Measurements from ENCODE around the gene EDA.
"Not testable (repeated sequence)": the region's sequence is repeated elsewhere in the genome, so short reads cannot be mapped to it uniquely, and the experiment has no call there.

The EDA gene

DNA sequence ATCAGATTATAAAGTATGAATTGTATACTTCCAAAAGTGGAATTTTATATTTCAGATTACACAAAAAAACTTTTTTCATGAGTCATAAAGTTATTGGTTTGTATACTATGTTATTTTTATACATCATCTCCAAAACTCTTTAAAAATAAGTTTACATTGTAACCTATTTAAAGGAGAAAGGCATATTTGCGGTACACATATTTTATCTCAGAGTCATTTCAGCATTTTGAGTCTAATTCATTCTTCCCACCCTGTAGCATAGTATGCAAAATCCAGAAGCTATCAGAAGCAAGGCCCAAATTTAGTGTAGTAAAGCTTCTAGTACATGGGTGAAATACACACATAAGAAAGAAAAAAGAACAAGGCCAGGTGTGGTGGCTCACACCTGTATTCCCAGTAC lies 353.5 kb downstream of the EDA start:
- H3K4me3 ChIP-seq (ENCODE audit: low read length) = no peak overlapping the region
- TF ChIP-seq, protein P1, sequence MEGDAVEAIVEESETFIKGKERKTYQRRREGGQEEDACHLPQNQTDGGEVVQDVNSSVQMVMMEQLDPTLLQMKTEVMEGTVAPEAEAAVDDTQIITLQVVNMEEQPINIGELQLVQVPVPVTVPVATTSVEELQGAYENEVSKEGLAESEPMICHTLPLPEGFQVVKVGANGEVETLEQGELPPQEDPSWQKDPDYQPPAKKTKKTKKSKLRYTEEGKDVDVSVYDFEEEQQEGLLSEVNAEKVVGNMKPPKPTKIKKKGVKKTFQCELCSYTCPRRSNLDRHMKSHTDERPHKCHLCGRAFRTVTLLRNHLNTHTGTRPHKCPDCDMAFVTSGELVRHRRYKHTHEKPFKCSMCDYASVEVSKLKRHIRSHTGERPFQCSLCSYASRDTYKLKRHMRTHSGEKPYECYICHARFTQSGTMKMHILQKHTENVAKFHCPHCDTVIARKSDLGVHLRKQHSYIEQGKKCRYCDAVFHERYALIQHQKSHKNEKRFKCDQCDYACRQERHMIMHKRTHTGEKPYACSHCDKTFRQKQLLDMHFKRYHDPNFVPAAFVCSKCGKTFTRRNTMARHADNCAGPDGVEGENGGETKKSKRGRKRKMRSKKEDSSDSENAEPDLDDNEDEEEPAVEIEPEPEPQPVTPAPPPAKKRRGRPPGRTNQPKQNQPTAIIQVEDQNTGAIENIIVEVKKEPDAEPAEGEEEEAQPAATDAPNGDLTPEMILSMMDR (IDR thresholded peaks at IDR 0.05; ENCODE audit: insufficient read depth, low read depth, low read length, missing control alignments) = no peak
- DNase-seq (ENCODE audit: low read depth) = no peak

- TF ChIP-seq, protein P1 (IDR thresholded peaks at IDR 0.05; ENCODE audit: insufficient read depth, low read depth, low read length, missing control alignments) = no peak
- H3K4me3 ChIP-seq (ENCODE audit: low read length) = no peak overlapping the region
- DNase-seq (ENCODE audit: low read depth) = no peak
Observed at GRCh38 chrX:69987691-69988090, 371.8 kb downstream of the EDA start.

DNA sequence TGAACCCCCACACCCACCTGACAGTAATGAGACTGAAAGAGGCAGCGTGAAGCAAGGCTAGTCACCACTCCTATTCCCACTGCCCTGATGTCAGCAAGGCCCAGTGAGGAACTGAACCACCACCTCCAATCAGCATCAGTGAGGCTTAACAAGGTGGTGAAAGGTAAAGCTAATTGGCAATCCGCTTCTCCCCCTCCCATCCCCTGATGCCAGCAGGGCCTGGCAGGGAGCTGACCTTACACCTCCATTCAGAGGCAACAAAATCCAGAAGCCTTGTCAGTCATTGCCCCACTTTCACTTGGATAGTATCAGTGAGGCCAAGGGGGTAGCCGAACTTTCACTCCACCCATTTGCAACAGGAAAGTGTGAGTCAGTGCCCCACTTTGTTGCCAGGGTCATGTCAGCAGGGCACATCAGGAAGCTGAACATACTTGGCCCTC lies 373.1 kb downstream of the EDA start:
- H3K4me3 ChIP-seq (ENCODE audit: low read length) = no peak overlapping the region
- TF ChIP-seq, protein P1 (IDR thresholded peaks at IDR 0.05; ENCODE audit: insufficient read depth, low read depth, low read length, missing control alignments) = no peak
- peak; percentile 4 for DNase-seq (ENCODE audit: low read depth)

- TF ChIP-seq, protein P1 (IDR thresholded peaks at IDR 0.05; ENCODE audit: insufficient read depth, low read depth, low read length, missing control alignments) = no peak
- no peak overlapping the region for H3K4me3 ChIP-seq (ENCODE audit: low read length)
- DNase-seq (ENCODE audit: low read depth) = no peak
Observed at GRCh38 chrX:69991685-69992084, 375.8 kb downstream of the EDA start.

DNA sequence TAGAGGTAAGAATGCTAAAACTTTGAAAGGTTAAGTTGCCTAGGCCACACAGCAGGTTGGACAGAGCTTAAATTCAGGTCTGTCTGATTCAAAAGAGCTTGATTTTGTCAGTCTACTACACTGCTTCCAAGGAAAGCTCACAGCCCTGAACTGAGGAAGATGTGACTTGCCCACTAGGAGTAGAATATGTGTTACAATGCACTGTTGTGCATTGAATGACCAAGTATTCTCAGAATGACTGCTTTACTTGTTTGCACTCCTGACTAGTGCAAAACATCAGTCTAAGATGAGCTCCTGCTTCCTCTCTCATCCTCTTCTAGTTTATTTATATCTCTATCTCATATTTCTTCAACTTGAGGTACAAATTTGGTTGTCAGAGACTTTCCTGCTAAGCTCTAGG lies 377.6 kb downstream of the EDA start:
- no peak for DNase-seq (ENCODE audit: low read depth)
- H3K4me3 ChIP-seq (ENCODE audit: low read length) = no peak overlapping the region
- TF ChIP-seq, protein P1 (IDR thresholded peaks at IDR 0.05; ENCODE audit: insufficient read depth, low read depth, low read length, missing control alignments) = no peak

- no peak for DNase-seq (ENCODE audit: low read depth)
- H3K4me3 ChIP-seq (ENCODE audit: low read length) = no peak overlapping the region
- TF ChIP-seq, protein P1 (IDR thresholded peaks at IDR 0.05; ENCODE audit: insufficient read depth, low read depth, low read length, missing control alignments) = no peak
Observed at GRCh38 chrX:69995362-69996112, 379.6 kb downstream of the EDA start.

DNA sequence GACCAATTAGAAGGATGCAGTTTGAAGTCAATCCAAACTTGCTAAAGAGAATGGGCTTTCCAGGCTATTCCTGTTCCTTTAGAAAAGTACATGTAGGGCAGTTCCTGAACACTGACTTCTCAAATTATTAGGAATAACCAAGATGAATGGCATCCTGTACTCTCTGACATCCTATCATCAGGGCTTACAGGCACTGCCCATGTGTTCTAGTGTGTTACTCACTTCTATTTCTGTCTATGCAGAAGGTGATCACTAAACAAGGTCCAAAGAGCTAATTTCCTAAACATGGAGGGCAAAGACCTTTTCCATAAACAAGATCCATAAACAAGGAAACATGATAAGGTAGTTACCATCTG lies 380.2 kb downstream of the EDA start:
- DNase-seq (ENCODE audit: low read depth) = no peak
- no peak overlapping the region for H3K4me3 ChIP-seq (ENCODE audit: low read length)
- TF ChIP-seq, protein P1 (IDR thresholded peaks at IDR 0.05; ENCODE audit: insufficient read depth, low read depth, low read length, missing control alignments) = no peak

DNA sequence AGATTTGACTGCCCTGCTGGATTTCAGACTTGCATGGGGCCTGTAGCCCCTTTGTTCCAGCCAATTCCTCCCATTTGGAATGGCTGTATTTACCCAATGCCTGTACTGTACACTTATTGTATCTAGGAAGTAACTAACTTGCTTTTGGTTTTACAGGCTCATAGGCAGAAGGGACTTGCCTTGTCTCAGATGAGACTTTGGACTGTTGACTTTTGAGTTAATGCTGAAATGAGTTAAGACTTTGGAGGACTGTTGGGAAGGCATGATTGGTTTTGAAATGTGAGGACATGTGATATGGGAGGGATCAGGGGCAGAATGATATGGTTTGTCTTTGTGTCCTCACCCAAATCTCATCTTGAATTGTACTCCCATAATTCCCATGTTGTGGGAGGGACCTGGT lies 382.4 kb downstream of the EDA start:
- not testable (repeated sequence) for H3K4me3 ChIP-seq (ENCODE audit: low read length); DNase-seq (ENCODE audit: low read depth)
